GM03348 (cell line): ENCODE measurements around the gene RASSF5.
"Not testable (repeated sequence)": the region's sequence is repeated elsewhere in the genome, so short reads cannot be mapped to it uniquely, and the experiment has no call there.

Source experiments
- DNase-seq: peaks from one replicate; pipeline ENCODE4 v3.0.0; 2012; ENCODE audit warnings: low spot score

RASSF5 gene

DNA sequence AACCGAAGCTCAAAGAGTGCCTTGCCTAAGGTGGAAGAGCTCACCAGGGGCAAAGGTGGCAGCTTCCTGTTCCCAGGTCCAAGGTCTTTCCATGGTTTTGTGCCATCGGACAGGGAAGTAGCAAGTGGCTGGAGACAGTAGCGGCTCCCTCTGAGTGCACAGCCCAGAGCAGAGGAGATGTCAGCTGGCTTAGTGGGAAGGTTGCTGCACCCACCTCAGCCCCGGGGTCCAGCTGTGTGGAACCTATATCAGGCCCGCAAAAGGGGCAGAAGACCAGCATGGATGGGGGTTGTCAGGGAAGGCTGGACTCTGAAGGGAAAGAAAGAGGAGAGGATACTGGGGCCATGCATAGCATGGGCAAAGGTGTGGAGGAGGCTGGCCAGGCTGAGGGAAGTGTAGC lies 30.2 kb upstream of the RASSF5 start:
- DNase-seq: no peak

DNA sequence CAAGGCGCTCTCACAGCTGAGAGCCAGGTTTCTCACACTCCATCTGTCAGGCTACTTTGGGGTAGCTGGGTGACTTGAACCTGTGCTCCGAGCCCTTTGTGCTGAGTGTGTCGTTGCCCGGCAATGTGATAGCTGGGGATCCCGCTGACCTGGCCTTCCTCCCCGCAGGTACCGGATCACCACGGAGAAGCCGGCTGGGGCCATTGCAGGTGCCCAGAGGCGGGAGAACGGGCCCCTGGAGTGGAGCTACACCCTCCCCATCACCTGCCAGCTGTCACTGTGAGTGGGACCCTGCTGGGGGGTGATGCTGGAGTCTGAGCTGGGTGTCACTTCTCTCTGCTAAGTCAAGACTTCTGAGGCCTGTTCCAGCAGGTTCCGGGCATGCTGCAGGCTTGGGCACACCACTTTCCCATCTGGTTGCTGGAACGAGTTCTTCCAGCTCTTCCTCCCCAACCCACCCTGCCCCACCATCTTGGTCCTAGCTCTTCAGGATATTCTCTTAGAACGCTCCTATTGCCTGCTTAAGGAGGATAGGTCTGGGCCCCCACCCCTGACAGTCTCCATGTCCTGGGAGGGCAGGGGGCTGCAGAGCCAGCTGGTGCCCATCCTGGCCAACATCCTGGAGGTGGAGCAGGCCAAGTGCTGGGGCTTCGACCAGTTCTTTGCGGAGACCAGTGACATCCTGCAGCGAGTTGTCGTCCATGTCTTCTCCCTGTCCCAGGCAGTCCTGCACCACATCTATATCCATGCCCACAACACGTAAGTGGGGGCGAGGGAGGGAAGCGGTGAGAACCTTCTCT lies 29.6 kb upstream of the RASSF5 start:
- DNase-seq: no peak

DNA sequence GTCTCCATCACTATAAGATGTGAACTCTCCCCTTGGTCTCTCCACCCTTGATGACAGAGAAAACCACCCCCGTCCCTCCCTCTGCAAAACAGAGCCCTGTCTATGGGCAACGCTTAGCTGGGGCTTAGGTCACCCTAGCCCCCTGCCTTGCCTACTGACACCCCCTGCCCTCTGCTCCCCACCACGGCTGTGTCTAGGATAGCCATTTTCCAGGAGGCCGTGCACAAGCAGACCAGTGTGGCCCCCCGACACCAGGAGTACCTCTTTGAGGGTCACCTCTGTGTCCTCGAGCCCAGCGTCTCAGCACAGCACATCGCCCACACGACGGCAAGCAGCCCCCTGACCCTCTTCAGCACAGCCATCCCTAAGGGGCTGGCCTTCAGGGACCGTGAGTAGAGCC lies 28.6 kb upstream of the RASSF5 start:
- DNase-seq: no peak

DNA sequence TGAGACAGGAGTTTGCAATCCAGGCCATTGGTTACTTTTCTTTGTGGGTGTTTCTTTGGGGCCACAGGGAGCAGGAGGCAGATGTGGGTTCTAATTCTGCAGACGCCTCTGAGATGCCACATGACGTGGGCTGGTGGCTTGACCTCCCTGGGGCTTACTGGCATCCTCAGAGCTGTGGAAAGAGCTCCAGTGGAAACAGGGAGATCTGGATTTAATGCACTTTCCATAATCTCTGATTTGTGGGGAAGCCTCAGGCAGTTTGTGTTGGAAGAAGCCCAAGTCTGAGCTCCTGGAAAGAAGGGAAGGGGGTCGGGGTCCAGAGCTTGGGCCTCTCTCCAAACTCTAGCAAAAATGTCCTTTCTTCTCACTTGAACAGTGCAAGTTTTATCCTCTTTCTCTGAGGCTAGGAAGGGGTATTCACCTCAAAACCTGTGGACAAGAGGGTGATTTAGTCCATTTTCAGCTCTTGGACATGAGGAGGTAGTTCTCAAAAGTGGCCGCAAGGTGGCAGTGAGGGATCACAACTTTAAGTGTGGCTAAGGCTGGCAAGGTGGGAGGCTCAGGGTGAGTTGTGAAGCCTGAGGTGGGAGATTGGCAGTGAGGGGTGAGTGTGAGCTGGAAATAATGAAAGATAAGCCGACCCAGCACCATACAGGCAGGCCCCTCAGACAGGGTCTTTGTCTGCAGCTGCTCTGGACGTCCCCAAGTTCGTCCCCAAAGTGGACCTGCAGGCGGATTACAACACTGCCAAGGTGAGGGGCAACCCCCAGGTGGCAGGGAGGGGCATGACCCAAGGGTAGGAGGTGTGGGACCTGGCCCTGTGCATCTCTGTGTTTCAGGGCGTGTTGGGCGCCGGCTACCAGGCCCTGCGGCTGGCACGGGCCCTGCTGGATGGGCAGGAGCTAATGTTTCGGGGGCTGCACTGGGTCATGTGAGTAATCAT lies 27.9 kb upstream of the RASSF5 start:
- DNase-seq: peak; percentile 86

DNA sequence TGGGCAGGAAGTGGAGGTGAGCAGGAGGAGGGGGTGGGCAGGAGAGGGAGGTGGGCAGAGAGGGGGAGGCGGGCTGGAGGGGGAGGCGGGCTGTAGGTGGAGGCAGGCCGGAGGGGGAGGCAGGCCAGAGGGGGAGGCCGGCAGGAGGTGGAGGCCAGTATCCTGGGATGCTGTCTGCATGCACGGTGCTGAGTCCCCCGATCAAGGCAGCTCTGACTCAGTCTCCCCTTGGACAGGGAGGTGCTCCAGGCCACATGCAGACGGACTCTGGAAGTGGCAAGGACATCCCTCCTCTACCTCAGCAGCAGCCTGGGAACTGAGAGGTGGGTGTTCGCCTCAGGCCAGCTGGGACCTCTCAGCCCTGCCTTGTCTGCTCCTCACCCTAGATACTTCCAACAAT lies 27.1 kb upstream of the RASSF5 start:
- DNase-seq: no peak

DNA sequence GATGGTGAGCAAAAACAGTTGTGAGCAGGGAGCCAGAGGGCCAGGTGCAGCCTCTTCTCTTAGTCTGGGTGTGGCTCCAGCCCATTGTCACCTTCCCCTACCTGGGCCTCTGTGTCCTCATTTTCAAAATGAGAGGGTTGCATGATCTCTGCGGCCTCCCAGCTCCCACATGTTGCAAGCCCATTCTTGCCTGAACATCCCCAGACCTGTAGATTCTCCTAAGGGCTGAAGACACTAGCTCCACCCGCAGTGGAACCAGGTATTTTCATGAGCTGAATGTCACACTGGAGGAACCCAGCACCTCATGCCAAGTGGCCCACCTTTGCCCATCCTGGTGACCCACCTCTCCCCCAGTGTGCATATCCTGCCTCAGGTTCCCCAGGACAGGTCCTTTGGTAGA lies 24.7 kb upstream of the RASSF5 start:
- no peak for DNase-seq

DNA sequence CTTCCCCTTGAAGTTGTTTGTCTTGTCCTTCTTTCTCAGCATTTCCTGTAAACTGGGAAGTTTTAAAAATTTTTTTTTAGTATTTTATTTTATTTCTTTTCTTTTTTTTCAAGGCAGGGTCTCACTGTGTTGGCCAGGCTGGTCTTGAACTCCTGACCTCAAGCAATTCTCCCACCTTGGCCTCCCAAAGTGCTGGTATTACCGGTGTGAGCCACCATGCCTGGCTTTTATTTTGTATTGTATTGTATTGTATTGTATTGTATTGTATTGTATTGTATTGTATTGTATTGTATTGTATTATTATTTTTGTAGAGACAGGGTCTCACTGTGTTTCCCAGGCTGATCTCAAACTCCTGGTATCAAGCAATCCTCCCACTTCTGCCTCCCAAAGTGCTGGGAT lies 23.5 kb upstream of the RASSF5 start:
- not testable (repeated sequence) for DNase-seq

DNA sequence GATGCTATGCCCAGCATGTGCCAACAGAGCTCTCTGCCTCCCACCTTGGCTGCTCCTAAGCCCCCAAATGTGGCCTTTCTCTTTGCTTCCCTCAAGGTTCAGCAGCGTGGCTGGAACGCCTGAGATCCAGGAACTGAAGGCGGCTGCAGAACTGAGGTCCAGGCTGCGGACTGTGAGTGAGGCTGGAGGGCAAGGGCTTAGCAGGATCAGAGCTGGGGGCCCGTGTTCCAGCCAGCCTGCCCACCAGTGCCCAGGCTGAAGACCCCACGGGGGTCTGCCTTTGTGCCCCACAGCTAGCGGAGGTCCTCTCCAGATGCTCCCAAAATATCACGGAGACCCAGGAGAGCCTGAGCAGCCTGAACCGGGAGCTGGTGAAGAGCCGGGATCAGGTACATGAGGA lies 22.4 kb upstream of the RASSF5 start:
- DNase-seq: no peak

DNA sequence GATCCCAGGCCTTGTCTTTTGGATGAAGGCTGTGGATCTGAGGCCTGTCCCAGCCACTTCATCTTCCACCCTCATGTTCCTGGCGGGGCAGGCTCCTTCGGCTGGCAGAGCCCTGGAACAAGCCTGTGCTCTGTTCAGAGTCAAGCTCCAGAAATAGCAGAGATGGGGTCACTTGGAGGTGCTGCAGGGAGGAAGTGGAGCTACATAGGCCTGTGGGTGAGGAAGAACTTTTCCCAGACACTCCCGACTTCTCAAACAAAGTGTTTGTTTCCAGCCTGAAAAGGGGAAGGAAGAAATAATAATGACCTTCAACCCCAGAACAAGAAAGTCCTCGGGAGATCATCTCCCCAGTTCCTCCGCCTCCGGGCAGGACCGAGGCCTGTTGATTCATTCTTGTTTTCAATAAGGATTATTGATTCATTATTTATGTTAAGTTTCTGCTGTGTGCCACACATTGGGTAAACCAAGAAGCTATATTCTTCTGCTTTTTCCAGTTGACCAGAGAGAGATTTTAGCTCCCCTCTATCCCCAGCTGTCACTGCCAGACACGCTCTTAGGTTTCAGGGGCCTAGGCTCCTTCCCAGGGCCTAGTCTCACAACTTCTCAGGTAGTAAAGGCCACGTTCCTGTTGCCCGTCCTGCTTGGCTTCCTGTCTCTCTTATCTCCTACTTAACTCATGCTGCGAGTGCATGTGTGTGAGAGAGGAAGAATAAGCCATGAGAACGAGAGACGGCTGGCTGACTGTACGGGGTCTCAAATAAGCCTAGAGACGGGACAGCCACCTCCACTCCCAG lies 20.1 kb upstream of the RASSF5 start:
- no peak for DNase-seq

DNA sequence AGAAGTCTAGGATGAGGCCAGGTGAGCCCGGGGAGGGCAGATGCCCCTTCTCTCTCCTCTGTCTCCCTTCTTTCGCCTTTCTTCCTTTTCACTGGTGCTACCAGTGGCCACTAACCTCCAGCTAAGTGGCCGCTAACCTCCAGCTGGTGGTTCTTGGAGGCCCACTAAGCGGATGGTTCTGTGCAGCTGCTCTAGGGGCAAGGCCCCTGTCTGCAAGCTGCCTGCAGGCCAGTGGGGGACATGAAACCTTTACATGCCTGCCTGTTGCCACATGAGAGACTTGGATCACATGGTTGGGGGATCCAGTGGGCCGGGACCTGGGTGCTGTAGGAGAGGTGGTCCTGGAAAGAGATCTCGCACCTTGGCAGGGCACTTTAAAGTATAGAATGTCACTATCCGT lies 19.4 kb upstream of the RASSF5 start:
- DNase-seq: no peak

DNA sequence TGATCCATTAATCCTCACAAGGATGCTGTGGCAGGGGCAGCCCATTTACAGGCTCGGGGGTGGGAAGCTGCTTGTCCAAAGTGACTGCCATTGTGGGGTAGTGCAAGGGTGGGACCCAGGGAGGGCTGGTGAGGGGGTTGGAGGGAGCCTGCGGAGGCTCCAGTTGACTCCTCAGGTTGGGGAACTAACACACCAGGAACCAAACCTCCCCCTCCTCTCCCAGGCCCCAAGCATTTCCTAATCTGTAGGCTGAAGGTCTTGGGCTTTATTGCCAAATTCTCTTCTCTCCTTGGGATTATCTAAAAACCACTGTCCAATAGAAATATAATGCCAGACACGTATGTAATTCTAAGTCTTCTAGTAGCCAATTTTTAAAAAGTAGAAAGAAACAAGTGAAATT lies 18.9 kb upstream of the RASSF5 start:
- no peak for DNase-seq

DNA sequence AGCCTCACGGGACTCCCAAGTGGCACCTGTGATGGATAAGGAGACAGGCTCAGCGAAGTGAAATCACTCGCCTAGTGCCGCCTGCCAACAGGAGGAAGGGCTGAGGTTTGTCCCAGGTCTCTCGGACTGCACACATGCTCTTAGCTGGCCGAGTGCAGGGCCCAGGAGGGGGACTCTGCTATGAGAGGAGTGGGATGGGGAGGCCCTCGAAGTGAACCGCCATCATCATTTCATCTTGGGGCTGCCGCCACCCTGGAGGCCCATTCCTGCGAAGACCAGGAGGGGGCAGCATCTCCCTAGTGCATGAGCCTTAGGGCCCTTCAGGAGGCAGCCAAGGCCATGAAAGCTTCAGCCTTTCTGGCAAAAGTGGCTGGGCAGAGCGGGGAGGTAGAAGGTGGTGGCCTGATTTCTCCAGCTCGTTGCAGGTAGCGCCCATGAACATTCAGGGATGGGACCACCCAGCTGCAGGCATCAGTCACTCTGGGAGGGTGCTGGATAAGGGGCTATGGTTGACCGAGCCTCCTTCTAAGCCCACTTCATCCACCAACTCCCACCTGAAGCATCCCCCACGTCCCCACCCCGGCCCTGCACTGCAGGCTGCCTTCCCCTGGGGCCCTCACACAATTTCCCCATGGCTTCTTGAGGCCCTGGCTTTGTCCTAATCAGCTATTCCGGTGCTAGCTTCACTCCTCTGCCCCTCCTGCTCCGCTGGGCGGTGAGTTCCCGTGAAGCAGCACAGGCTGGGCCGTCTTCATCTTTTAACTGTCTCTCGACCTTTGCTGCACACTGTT lies 17.2 kb upstream of the RASSF5 start:
- peak; percentile 91 for DNase-seq

DNA sequence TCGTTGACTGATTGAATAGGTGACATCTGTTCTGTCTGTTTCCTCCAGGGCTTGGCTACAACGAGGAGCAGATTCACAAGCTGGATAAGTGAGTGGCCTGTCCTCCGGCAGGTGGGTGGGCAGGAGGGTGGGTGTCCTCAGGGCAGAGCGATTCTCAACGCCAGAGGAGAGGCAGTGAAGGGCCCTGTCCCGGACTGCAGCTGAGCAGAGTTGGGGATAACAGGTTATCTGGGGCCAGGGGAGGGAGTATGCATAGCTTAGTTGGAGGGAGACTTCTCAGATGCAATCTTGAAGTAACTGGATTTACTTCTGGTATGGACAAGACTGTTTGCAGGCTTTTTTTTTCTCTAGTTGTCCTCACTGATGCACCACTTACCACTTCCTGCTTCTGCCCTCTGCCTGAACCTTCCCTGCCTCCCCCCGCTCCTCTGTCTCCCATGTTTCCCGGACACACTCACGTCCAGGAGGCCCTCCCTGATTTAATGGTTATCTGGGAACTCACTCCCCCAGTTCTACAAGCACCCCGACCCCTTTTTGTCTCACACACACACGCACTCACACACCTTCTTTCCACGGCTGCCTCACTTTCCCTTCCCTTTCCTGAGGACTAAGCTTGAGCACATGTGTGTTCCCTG lies 16.4 kb upstream of the RASSF5 start:
- DNase-seq: no peak

DNA sequence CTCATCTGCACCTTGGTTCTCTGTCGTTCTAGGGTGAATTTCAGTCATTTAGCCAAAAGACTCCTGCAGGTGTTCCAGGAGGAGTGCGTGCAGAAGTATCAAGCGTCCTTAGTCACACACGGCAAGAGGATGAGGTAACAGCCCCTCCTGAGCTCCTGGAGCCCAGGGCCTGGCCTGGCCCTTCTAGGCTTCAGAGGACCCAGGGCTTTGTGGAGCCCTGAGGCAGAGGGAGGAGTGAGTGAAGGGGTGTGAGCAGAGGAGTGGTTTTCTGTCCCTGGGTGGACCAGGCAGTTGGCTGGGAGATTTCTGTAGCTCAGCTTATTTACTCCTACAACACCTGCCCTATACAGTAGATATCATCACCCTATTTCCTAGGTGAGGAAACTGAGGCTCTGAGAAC lies 15.7 kb upstream of the RASSF5 start:
- DNase-seq: no peak

DNA sequence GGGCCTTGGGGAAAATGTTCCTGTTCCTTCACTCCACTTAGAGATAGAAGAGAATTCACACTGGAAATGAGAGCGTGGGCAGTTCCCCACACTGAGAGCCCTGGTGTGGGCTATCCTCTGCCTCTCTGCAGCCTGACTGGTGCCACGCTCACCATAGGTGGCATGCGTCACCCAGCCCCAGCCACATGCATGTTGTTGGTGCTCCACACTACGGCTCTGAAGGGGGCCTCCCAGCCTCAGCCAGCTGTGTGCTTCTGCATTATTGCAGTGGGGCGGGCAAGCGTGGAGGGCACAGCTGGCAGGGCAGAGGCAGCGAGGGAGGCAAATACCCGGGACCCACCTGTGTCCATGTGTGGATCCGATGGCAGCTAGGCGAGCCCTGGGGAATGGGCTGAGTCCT lies 14.7 kb upstream of the RASSF5 start:
- no peak for DNase-seq

DNA sequence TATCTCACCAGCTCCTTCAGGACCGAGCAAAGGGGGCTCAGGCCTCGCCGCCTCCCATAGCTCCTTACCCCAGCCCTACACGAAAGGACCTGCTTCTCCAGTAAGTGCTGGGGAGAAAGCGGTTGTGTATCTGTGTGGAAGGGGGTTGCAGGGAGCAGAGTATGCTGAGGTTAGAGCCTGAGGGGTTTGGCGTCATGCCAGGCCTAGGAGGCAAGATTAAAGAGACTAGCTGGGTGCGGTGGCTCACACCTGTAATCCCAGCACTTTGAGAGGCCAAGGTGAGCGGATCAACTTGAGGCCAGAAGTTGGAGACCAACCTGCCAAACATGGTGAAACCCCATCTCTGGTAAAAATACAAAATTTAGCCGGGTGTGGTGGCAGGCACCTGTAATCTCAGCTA lies 14.1 kb upstream of the RASSF5 start:
- DNase-seq: no peak

DNA sequence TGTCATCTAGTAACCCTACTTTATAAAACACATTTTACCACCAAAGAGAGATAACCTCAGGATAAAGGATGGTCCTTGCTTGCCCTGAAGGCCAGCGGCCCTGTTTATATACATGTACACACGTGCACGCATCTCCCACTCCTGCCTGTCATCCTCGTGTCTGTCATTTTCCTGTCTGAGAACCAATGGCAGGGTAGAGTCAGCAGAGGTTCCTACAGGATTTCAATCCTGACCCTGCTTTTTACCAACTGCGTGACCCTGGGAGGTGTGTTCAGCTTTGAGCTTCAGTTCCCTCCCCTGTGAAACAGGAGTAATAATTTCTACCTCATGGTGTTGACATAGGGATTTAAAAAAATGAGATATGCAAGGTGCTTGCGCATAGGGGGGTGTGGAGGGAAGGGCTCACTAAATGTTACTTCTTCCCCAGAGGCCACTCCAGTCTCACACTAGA lies 12.3 kb upstream of the RASSF5 start:
- DNase-seq: no peak

DNA sequence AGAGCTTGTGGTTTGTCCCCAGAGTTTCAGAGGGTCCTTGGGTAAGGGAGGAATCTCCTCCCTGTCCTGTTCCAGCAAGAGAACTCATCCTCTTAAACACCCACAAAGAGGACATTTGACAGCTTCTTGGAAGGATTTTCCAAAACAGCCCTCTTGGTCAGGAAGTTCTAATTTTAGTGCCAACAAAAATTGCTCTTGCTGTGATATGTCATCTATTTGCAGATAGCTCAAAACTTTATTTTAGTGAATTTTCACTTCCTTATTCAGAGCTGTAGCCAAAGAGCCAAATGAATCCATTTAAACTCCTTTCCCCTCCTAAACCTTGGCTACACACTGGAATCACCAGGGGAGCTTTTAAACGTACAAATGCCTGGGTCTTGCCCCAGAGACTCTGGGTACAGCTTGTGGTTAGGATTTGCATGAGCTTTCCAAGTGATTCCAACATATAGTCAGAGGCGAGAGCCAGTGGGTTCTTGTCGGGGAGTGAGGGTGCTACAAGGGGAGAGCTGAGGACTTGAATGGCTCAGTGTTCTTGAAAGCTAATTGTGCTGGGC lies 11.8 kb upstream of the RASSF5 start:
- DNase-seq: peak; percentile 23

DNA sequence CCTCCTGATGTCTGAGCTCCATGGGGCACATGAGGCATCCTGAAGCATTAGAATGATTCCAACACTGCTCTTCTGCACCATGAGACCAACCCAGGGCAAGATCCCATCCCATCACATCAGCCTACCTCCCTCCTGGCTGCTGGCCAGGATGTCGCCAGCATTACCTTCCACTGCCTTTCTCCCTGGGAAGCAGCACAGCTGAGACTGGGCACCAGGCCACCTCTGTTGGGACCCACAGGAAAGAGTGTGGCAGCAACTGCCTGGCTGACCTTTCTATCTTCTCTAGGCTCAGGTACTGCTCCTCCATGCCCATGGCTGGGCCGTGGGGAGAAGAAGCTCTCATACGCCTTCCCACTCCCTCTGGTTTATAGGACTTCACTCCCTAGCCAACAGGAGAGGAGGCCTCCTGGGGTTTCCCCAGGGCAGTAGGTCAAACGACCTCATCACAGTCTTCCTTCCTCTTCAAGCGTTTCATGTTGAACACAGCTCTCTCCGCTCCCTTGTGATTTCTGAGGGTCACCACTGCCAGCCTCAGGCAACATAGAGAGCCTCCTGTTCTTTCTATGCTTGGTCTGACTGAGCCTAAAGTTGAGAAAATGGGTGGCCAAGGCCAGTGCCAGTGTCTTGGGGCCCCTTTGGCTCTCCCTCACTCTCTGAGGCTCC lies 11.1 kb upstream of the RASSF5 start:
- DNase-seq: no peak

DNA sequence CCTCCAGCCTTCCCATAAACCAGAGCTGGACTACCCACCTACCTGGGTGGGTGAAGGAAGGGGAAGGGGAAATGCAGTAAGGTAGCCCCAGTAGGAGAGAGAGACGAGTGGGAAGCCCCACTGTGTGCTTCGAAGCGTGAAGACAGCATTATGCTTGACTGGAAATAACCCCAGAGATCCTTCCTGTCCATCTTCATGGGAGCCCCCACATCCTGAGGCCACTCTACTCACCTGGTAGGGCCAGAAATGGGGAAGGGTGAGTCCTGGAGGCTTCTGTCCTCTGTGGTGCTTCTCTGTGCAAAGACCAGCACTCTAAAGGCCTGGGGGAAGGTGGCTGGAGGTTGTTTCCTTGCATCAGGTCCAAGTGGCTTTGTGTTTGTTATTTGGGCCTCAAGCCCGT lies 10.0 kb upstream of the RASSF5 start:
- DNase-seq: no peak
